Spleen (tissue), 7 donors: ENCODE results near the gene NUP155.

Experiments
- POLR2AphosphoS5 ChIP-seq, 3 donors: sonication (generic); formaldehyde crosslinking; IDR thresholded peaks; one replicate each; pipeline ENCODE4 v1.5.1; 2017; ENCODE audit warnings: antibody characterized with exemption in 3 of 3
- TF ChIP-seq, protein P1 (sequence below), 11 experiments: fragments of 200-600 bp in 7 of 11; fragments of 450-650 bp in 4 of 11; sonication (generic) in 4 of 11; IDR thresholded peaks in 8 of 11; conservative IDR thresholded peaks in 3 of 11; 1 replicate in 7 of 11; 2 replicates in 4 of 11; pipeline versions ENCODE4 v1.4.0 to v1.8.0; 2016 to 2021; ENCODE audit warnings: antibody characterized with exemption in 11 of 11, inconsistent platforms in 4 of 11, mild to moderate bottlenecking in 1 of 11
- donor health status: DM: no; HTN: no; CAD: no; lungs with moderate emphysema.
- donor health status: DM: no; HTN: no; CAD: no.
- donor health status: DM: no; HTN: no; CAD: no.

DNA sequence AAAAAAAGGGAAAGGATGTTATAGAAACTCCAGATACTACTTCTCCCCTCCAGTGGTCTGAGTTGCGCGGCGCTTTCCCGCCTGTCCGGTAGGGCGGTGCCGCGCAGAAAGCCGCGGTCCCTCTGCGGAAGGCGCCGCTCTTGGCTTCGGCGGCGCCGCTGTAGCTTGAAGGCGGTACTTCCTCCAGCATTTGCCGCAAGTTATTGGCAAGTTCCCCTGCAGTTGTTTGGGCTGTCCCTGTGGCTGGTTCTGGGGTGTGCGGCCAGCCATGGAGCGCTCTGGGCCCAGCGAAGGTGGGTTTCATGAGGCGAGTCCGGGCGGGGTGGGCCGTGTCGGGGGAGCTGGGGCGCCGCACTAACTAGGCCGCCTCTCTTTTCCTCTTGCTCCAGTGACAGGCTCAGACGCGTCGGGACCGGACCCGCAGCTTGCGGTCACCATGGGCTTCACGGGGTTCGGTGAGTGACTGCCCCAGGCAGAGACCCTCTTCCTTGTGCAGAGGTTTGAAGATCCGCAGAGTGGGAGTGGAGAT is 8.3 kb upstream of the NUP155 start, which contains the start of gene WDR70:
- TF ChIP-seq, protein P1, sequence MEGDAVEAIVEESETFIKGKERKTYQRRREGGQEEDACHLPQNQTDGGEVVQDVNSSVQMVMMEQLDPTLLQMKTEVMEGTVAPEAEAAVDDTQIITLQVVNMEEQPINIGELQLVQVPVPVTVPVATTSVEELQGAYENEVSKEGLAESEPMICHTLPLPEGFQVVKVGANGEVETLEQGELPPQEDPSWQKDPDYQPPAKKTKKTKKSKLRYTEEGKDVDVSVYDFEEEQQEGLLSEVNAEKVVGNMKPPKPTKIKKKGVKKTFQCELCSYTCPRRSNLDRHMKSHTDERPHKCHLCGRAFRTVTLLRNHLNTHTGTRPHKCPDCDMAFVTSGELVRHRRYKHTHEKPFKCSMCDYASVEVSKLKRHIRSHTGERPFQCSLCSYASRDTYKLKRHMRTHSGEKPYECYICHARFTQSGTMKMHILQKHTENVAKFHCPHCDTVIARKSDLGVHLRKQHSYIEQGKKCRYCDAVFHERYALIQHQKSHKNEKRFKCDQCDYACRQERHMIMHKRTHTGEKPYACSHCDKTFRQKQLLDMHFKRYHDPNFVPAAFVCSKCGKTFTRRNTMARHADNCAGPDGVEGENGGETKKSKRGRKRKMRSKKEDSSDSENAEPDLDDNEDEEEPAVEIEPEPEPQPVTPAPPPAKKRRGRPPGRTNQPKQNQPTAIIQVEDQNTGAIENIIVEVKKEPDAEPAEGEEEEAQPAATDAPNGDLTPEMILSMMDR (IDR thresholded peaks at IDR 0.05 in 8 of 11, conservative IDR thresholded peaks at IDR 0.05 in 3 of 11), result peak; percentile 12 to 79 (median 58)
- TF ChIP-seq POLR2AphosphoS5 (IDR thresholded peaks at IDR 0.05), result peak; percentile 84 to 90 (median 86)
